Measurements from ENCODE around the gene ADAMTS2.

The ADAMTS2 gene

DNA sequence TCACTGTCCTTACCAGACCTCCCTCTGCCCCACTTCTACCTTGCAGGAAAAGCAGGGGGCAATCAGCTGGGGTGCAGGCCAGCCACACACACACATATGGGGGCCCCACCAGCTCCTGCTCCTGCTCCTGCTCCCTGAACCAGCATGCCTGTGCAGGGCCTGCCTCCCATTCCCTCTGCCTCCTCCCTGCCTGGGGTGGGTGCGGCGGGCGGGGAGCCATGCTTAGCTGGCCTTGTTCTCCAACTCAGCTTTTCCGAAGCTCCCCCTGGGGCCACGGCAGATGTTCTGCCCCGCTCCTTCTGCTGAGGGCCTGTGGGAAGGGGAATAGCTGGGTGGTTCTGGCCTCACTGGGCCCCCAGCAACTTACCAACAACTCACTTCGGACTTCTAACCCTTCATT is 195.2 kb downstream of the ADAMTS2 start:
- no peaks in the 10 kb centered on the region for H3K4me1 ChIP-seq (ENCODE audit: control insufficient read depth, insufficient read depth, low read length)
- WGBS (ENCODE audit: insufficient coverage, insufficient read length), result no CpG with 5 or more reads among the region's 7 CpGs
- no peak overlapping the region for H3K27ac ChIP-seq (ENCODE audit: low read length)

GRCh38 chr5:179149278-179149677 is 196.0 kb downstream of the ADAMTS2 start:
- no peak for DNase-seq (ENCODE audit: low read depth, low spot score)
- Histone ChIP-seq H3K4me1 (ENCODE audit: control insufficient read depth, insufficient read depth, low read length) (no peaks in the 10 kb centered on the region), H3K9me3 (ENCODE audit: control insufficient read depth, insufficient read depth, low read length) (no peaks in the 10 kb centered on the region), H3K4me3 (ENCODE audit: low read length) (no peak overlapping the region), H3K27ac (ENCODE audit: low read length) (no peak overlapping the region), H3K27me3 (ENCODE audit: control insufficient read depth, insufficient read depth, low read length) (no peaks in the 10 kb centered on the region), H3K36me3 (ENCODE audit: control insufficient read depth, insufficient read depth, low read length) (no peaks in the 10 kb centered on the region; the same call in 1 of the 2 replicates)
- no CpG with 5 or more reads among the region's 10 CpGs for WGBS (ENCODE audit: insufficient coverage, insufficient read length)

More for the DNA sequence above, 195.2 kb downstream of the ADAMTS2 start:
- H3K9me3 ChIP-seq (ENCODE audit: control insufficient read depth, insufficient read depth, low read length), result no peaks in the 10 kb centered on the region
- no peak for DNase-seq (ENCODE audit: low read depth, low spot score)
- no peak overlapping the region for H3K4me3 ChIP-seq (ENCODE audit: low read length)
- H3K27me3 ChIP-seq (ENCODE audit: control insufficient read depth, insufficient read depth, low read length), result no peaks in the 10 kb centered on the region
- no peaks in the 10 kb centered on the region; the same call in 1 of the 2 replicates for H3K36me3 ChIP-seq (ENCODE audit: control insufficient read depth, insufficient read depth, low read length)

DNA sequence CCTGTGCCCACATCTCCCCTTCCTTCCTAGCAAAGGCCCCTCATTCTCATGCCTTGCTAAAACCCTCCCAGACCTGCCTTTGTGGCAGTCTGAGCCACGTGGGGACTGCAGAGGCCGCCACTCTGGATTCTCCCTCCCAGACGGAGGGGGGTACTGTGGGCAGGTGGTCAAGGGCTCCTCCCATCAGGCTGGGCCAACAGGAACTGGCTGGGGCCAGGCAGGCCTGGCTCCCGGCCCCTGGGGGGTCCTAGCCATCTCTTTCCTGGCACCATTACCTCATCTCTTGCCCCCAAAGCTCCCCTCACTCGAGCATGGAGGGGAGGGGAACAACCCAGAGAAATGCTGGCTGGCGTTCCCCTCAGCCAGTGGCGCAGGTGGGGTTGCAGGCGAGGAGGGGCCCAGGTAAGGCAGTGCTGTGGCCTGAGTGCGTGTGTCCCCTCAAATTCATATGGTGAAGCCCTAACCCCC is 196.5 kb downstream of the ADAMTS2 start:
- Histone ChIP-seq H3K27ac (ENCODE audit: low read length) (no peak overlapping the region), H3K4me1 (ENCODE audit: control insufficient read depth, insufficient read depth, low read length) (no peaks in the 10 kb centered on the region), H3K27me3 (ENCODE audit: control insufficient read depth, insufficient read depth, low read length) (no peaks in the 10 kb centered on the region), H3K4me3 (ENCODE audit: low read length) (no peak overlapping the region), H3K9me3 (ENCODE audit: control insufficient read depth, insufficient read depth, low read length) (no peaks in the 10 kb centered on the region), H3K36me3 (ENCODE audit: control insufficient read depth, insufficient read depth, low read length) (no peaks in the 10 kb centered on the region)
- no peak for DNase-seq (ENCODE audit: low read depth, low spot score)
- no CpG with 5 or more reads among the region's 9 CpGs for WGBS (ENCODE audit: insufficient coverage, insufficient read length)

DNA sequence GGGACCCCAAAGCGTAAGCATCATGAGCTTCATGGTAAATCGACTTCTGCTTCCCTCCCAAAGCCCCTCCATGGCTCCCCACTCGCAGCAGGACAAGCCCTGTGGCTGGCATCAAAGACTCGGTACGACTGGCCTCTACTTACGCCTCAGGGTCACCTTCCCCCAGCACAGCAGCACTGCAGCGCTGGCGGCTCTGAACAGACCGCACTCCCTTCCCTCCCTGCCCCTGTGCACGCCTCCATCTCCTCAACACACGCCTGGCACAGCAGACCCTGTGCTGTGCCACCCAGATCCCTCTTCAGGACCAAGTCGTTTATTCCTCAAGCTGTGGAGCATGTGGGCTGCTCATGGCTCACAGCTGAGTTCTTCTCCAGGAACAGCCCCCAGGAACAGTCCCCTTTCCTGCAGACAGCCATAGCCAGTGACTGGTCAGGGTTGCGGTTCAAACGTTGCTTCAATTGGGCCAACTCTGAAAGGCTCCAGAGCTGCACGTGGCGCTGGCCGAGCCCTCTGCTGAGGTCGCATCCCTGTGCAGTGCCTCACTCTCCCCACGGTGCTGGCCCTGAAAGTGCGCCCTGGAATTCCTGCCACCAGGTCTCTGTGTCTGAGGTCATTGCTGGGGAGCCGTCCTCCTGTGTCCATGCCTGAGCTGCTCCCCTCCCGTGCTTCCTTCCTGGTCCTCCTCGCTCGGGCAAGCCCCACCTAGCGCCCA is 197.1 kb downstream of the ADAMTS2 start:
- DNase-seq (ENCODE audit: low read depth, low spot score), result no peak
- no peaks in the 10 kb centered on the region for H3K9me3 ChIP-seq (ENCODE audit: control insufficient read depth, insufficient read depth, low read length)
- H3K27ac ChIP-seq (ENCODE audit: low read length), result no peak overlapping the region
- no peaks in the 10 kb centered on the region for H3K36me3 ChIP-seq (ENCODE audit: control insufficient read depth, insufficient read depth, low read length)
- no peaks in the 10 kb centered on the region for H3K27me3 ChIP-seq (ENCODE audit: control insufficient read depth, insufficient read depth, low read length)
- H3K4me3 ChIP-seq (ENCODE audit: low read length), result no peak overlapping the region
- no peaks in the 10 kb centered on the region for H3K4me1 ChIP-seq (ENCODE audit: control insufficient read depth, insufficient read depth, low read length)
- WGBS (ENCODE audit: insufficient coverage, insufficient read length), result no CpG with 5 or more reads among the region's 25 CpGs

DNA sequence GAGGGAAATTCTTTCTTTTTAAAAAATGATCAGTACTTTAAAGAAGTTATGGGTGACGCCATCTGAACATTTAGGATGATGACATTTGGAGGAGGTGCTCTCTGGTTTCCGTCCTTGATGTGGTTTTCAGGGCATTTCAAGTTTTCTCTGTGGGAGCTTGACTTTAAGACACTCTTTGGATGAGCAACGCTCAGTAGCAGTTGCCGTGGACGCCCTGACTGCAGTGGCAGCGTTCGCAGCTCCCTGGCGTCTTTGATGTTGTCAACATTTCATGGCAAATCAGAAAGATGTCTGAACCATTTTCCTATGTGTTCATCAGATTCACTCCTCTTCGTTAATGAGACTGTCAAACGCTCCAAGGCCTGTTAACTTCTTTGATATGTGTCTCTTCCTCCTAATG is 199.0 kb downstream of the ADAMTS2 start:
- H3K4me3 ChIP-seq (ENCODE audit: low read length), result no peak overlapping the region
- no peak overlapping the region for H3K27ac ChIP-seq (ENCODE audit: low read length)
- no peaks in the 10 kb centered on the region for H3K36me3 ChIP-seq (ENCODE audit: control insufficient read depth, insufficient read depth, low read length)
- DNase-seq (ENCODE audit: low read depth, low spot score), result no peak
- H3K4me1 ChIP-seq (ENCODE audit: control insufficient read depth, insufficient read depth, low read length), result no peaks in the 10 kb centered on the region
- WGBS (ENCODE audit: insufficient coverage, insufficient read length), result no CpG with 5 or more reads among the region's 10 CpGs
- no peaks in the 10 kb centered on the region for H3K9me3 ChIP-seq (ENCODE audit: control insufficient read depth, insufficient read depth, low read length)
- H3K27me3 ChIP-seq (ENCODE audit: control insufficient read depth, insufficient read depth, low read length), result no peaks in the 10 kb centered on the region

- Histone ChIP-seq H3K4me3 (ENCODE audit: low read length) (no peak overlapping the region), H3K4me1 (ENCODE audit: control insufficient read depth, insufficient read depth, low read length) (no peaks in the 10 kb centered on the region), H3K27ac (ENCODE audit: low read length) (no peak overlapping the region), H3K27me3 (ENCODE audit: control insufficient read depth, insufficient read depth, low read length) (no peaks in the 10 kb centered on the region), H3K9me3 (ENCODE audit: control insufficient read depth, insufficient read depth, low read length) (no peaks in the 10 kb centered on the region), H3K36me3 (ENCODE audit: control insufficient read depth, insufficient read depth, low read length) (no peaks in the 10 kb centered on the region)
- WGBS (ENCODE audit: insufficient coverage, insufficient read length), result no CpG with 5 or more reads among the region's 7 CpGs
- peak; percentile 45 for DNase-seq (ENCODE audit: low read depth, low spot score)
Observed at GRCh38 chr5:179143446-179143845, 201.8 kb downstream of the ADAMTS2 start.

GRCh38 chr5:179142434-179143198 is 202.6 kb downstream of the ADAMTS2 start:
- H3K9me3 ChIP-seq (ENCODE audit: control insufficient read depth, insufficient read depth, low read length), result no peaks in the 10 kb centered on the region
- no peaks in the 10 kb centered on the region for H3K36me3 ChIP-seq (ENCODE audit: control insufficient read depth, insufficient read depth, low read length)
- H3K27ac ChIP-seq (ENCODE audit: low read length), result no peak overlapping the region
- H3K27me3 ChIP-seq (ENCODE audit: control insufficient read depth, insufficient read depth, low read length), result no peaks in the 10 kb centered on the region
- no peaks in the 10 kb centered on the region for H3K4me1 ChIP-seq (ENCODE audit: control insufficient read depth, insufficient read depth, low read length)
- no peak overlapping the region for H3K4me3 ChIP-seq (ENCODE audit: low read length)
- WGBS (ENCODE audit: insufficient coverage, insufficient read length), result no CpG with 5 or more reads among the region's 3 CpGs
- DNase-seq (ENCODE audit: low read depth, low spot score), result no peak

GRCh38 chr5:179141867-179142266 is 203.4 kb downstream of the ADAMTS2 start:
- no peak for DNase-seq (ENCODE audit: low read depth, low spot score)
- no peaks in the 10 kb centered on the region for H3K9me3 ChIP-seq (ENCODE audit: control insufficient read depth, insufficient read depth, low read length)
- WGBS (ENCODE audit: insufficient coverage, insufficient read length), result no CpG with 5 or more reads among the region's 1 CpG
- H3K27me3 ChIP-seq (ENCODE audit: control insufficient read depth, insufficient read depth, low read length), result no peaks in the 10 kb centered on the region
- no peaks in the 10 kb centered on the region for H3K4me1 ChIP-seq (ENCODE audit: control insufficient read depth, insufficient read depth, low read length)
- no peaks in the 10 kb centered on the region for H3K36me3 ChIP-seq (ENCODE audit: control insufficient read depth, insufficient read depth, low read length)
- no peak overlapping the region for H3K27ac ChIP-seq (ENCODE audit: low read length)
- no peak overlapping the region for H3K4me3 ChIP-seq (ENCODE audit: low read length)

DNA sequence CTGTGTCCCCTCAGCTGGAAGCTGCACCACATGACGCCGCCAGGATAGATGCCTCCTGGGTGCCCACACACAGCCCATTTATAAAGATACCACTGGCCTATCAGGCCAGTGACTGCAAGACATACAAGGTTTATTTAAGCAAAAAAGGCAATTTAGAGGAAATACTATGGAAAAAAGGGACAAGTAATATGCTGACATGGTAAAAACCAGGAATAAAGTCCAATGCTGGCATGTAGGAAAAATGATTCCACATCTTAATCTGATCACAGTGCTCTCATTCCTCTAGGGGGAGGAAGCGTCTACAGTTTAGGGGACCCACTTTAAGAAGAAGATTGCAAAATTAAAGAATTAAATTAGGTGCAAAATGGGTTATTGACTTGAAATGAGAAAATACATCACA is 205.0 kb downstream of the ADAMTS2 start:
- no peak overlapping the region for H3K4me3 ChIP-seq (ENCODE audit: low read length)
- H3K4me1 ChIP-seq (ENCODE audit: control insufficient read depth, insufficient read depth, low read length), result no peaks in the 10 kb centered on the region; the same call in 1 of the 2 replicates
- H3K36me3 ChIP-seq (ENCODE audit: control insufficient read depth, insufficient read depth, low read length), result no peaks in the 10 kb centered on the region
- WGBS (ENCODE audit: insufficient coverage, insufficient read length), result no CpG with 5 or more reads among the region's 3 CpGs
- no peak overlapping the region for H3K27ac ChIP-seq (ENCODE audit: low read length)
- no peaks in the 10 kb centered on the region for H3K27me3 ChIP-seq (ENCODE audit: control insufficient read depth, insufficient read depth, low read length)
- no peaks in the 10 kb centered on the region for H3K9me3 ChIP-seq (ENCODE audit: control insufficient read depth, insufficient read depth, low read length)
- DNase-seq (ENCODE audit: low read depth, low spot score), result no peak

DNA sequence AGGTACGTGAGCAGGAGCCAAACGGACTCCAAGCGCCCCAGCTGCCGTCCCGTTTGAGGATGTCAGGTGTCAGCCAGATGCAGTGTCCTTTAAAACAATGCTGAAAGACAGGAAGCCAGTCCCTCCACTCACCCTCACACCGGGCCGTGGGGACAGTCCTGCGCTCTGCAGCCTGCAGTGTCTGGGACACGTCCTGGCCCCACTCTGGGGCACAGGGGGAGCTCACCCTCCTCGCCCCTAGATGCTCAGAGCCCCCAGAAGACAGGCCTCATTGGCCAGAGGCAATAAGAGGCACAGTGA is 205.4 kb downstream of the ADAMTS2 start:
- Histone ChIP-seq H3K9me3 (ENCODE audit: control insufficient read depth, insufficient read depth, low read length) (no peaks in the 10 kb centered on the region), H3K36me3 (ENCODE audit: control insufficient read depth, insufficient read depth, low read length) (no peaks in the 10 kb centered on the region), H3K4me1 (ENCODE audit: control insufficient read depth, insufficient read depth, low read length) (no peaks in the 10 kb centered on the region; the same call in 1 of the 2 replicates), H3K4me3 (ENCODE audit: low read length) (no peak overlapping the region), H3K27me3 (ENCODE audit: control insufficient read depth, insufficient read depth, low read length) (no peaks in the 10 kb centered on the region), H3K27ac (ENCODE audit: low read length) (no peak overlapping the region)
- WGBS (ENCODE audit: insufficient coverage, insufficient read length), result no CpG with 5 or more reads among the region's 10 CpGs
- no peak for DNase-seq (ENCODE audit: low read depth, low spot score)

Data from iPS DF 6.9 (cell line).